ENCODE measurements around the gene RBM22. TPM values are rescaled to one million over a fixed set of nuclear protein-coding genes. Genes with fewer than 3 reads are reported as not detected.

The RBM22 gene
- total RNA-seq, 4 donors from 2014 or later, result 22.5 to 31.0 (median 26.2) TPM

GRCh38 chr5:150676578-150676977 is 24.3 kb downstream of the RBM22 start:
- H3K27ac ChIP-seq, result peak overlapping the region; percentile 8 to 97 (median 62)
- peaks cover 34 to 35% of the 10 kb centered on the region in 2 donors for H3K4me1 ChIP-seq
- TF ChIP-seq CTCF (IDR thresholded peaks at IDR 0.05 in 4 of 5, conservative IDR thresholded peaks at IDR 0.05 in 1 of 5), result no peak
- TF ChIP-seq POLR2A (IDR thresholded peaks at IDR 0.05), result no peak
- intact Hi-C loops (cut with DNase I; ENCODE audit: low total_unique reads), result loop anchor here (10.0 kb wide), 1 partner anchor 232 kb away; the partner anchor contains the start of gene RPS14
- no peaks in the 10 kb centered on the region for H3K9me3 ChIP-seq
- in situ Hi-C loops (cut with MboI; ENCODE audit: low sequenced_read_pairs in 4 of 4), result no loop called here
- peaks cover 0 to 5% of the 10 kb centered on the region in 2 donors for H3K36me3 ChIP-seq
- no peak overlapping the region for H3K4me3 ChIP-seq
- DNase-seq (no peak), ATAC-seq (no peak)
- H3K27me3 ChIP-seq, result no peaks in the 10 kb centered on the region

DNA sequence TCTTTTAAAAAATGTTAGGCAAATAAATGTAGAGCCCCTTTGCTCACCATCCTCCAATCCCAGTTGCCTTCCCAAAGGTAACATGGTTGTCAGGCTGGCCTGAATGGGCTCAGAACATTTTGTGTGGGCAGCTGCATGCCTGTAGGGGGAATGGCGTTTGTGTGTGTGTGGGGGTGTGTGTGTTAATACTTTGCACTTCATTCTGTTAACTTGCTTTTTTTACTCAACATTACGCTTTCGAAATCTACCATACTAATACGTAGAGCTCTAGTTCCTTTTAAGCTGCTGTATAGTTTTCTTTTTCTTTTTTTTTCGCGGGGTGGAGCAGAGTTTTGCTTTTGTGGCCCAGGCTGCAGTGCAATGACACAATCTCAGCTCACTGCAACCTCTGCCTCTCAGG is 25.8 kb downstream of the RBM22 start:
- Histone ChIP-seq H3K4me3 (no peak overlapping the region), H3K4me1 (peaks cover 42 to 45% of the 10 kb centered on the region in 2 donors), H3K27me3 (no peaks in the 10 kb centered on the region), H3K36me3 (peaks cover 0 to 5% of the 10 kb centered on the region in 2 donors), H3K27ac (peak overlapping the region; percentile 82 to 97 (median 92)), H3K9me3 (no peaks in the 10 kb centered on the region)
- ATAC-seq (no peak), DNase-seq (no peak)
- in situ Hi-C loops (cut with MboI; ENCODE audit: low sequenced_read_pairs in 4 of 4), result no loop called here
- no peak for TF ChIP-seq CTCF (IDR thresholded peaks at IDR 0.05 in 4 of 5, conservative IDR thresholded peaks at IDR 0.05 in 1 of 5)
- TF ChIP-seq POLR2A (IDR thresholded peaks at IDR 0.05), result no peak
- intact Hi-C loops (cut with DNase I; ENCODE audit: low total_unique reads), result loop anchor here (10.0 kb wide), 1 partner anchor 230 kb away; the partner anchor contains the start of gene RPS14

DNA sequence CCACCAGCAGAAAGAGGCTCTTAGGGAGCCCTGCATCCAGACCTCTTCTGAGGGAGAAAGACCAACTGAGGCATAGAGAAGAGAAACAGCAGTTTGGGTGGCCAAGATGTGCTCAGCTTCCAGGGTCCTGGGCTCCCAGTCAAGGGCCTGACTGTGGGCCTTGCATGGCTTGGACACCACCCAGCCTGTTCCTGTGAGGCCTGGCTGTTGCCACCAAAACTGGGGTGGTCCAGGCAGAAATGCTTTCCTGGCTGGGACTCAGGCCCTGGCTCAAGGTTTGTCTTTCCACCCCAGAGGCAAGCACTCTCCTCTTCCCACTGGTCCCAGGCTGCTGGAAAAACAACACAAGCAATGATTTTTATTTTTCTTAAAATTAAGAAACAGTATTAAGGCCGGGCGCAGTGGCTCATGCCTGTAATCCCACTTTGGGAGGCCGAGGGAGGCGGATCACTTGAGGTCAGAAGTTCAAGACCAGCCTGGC is 26.5 kb downstream of the RBM22 start:
- H3K36me3 ChIP-seq, result peaks cover 0 to 5% of the 10 kb centered on the region in 2 donors
- ATAC-seq (no peak), DNase-seq (no peak)
- TF ChIP-seq CTCF (IDR thresholded peaks at IDR 0.05 in 4 of 5, conservative IDR thresholded peaks at IDR 0.05 in 1 of 5) (peak in 3 of 5 experiments; percentile 29 to 38 (median 29)), POLR2A (IDR thresholded peaks at IDR 0.05) (no peak)
- intact Hi-C loops (cut with DNase I; ENCODE audit: low total_unique reads) (loop anchor here (1.0 to 10.0 kb wide), 2 partner anchors 27 to 230 kb away; partner anchors contain the start of genes RBM22 and RPS14), in situ Hi-C loops (cut with MboI; ENCODE audit: low sequenced_read_pairs in 4 of 4) (no loop called here)
- peak overlapping the region; percentile 82 to 97 (median 92) for H3K27ac ChIP-seq
- H3K4me1 ChIP-seq, result peaks cover 42 to 50% of the 10 kb centered on the region in 2 donors
- no peaks in the 10 kb centered on the region for H3K27me3 ChIP-seq
- H3K9me3 ChIP-seq, result no peaks in the 10 kb centered on the region
- no peak overlapping the region for H3K4me3 ChIP-seq

- Histone ChIP-seq H3K9me3 (no peaks in the 10 kb centered on the region), H3K27me3 (no peaks in the 10 kb centered on the region), H3K36me3 (no peaks in the 10 kb centered on the region), H3K27ac (peak overlapping the region; percentile 82 to 97 (median 92)), H3K4me1 (peaks cover 48 to 63% of the 10 kb centered on the region in 2 donors), H3K4me3 (peak overlapping the region; percentile 52 to 56 (median 56))
- in situ Hi-C loops (cut with MboI; ENCODE audit: low sequenced_read_pairs in 4 of 4), result no loop called here
- no peak for TF ChIP-seq CTCF (IDR thresholded peaks at IDR 0.05 in 4 of 5, conservative IDR thresholded peaks at IDR 0.05 in 1 of 5)
- TF ChIP-seq POLR2A (IDR thresholded peaks at IDR 0.05), result no peak
- DNase-seq (no peak), ATAC-seq (no peak)
- intact Hi-C loops (cut with DNase I; ENCODE audit: low total_unique reads), result loop anchor here (10.0 kb wide), 1 partner anchor 228 kb away; the partner anchor contains the start of gene RPS14
These were observed 28.0 kb downstream of the RBM22 start for GRCh38 chr5:150672884-150673275.

Data from gastrocnemius medialis (tissue), 4 donors.